GM12891 (cell line): ENCODE data around the gene DDI2.

Source experiments
- POLR2A ChIP-seq: IDR thresholded peaks from 2 replicates; pipeline ENCODE4 v1.6.1; 2011; ENCODE audit warnings: low read depth, low read length, control low read depth
- TAF1 ChIP-seq: IDR thresholded peaks from 2 replicates; pipeline ENCODE4 v1.6.1; 2011; ENCODE audit warnings: low read depth, low read length, control low read depth

DNA sequence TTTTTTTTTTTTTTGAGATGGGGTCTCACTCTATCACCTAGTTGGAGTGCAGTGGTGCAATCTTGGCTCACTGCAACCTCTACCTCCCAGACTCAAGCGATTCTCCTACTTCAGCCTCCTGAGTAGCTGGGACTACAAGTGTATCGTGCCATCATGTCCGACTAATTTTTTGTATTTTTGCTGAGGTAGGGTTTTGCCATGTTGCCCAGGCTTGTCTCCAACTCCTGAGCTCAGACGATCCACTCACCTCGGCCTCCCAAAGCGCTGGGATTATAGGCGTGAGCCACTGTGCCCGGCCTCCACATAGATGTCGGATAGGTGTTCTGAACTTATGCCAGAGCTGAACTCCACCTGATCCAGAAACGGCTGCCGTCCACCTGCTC lies 87.9 kb downstream of the DDI2 start:
- no peak for TF ChIP-seq POLR2A
- TF ChIP-seq TAF1 = no peak
